CD14-positive monocyte (primary cell): Measurements from ENCODE around the gene CNNM4. TPM values are rescaled to one million over a fixed set of nuclear protein-coding genes. Genes with fewer than 3 reads are reported as not detected.
A peak's percentile ranks its signal among the peaks of the same experiment; 100 is the strongest.

Source experiments
- DNase-seq, 3 donors: peaks; one replicate each; pipeline ENCODE4 v3.0.0-alpha.2; 2011 to 2022
- H2AFZ ChIP-seq: 2 replicates; pipeline ENCODE4 v1.6.0; 2012; ENCODE audit warnings: mild to moderate bottlenecking, low read depth, low read length, inconsistent platforms; ENCODE audit not compliant: insufficient read depth, poor library complexity, severe bottlenecking
- H3K27ac ChIP-seq, 2 donors: 1 replicate in 1 of 2; 2 replicates in 1 of 2; pipeline ENCODE4 v1.5.1; 2012 to 2013; ENCODE audit warnings: low read length in 2 of 2, control low read depth in 1 of 2, inconsistent platforms in 1 of 2, low read depth in 1 of 2, mild to moderate bottlenecking in 1 of 2
- H3K27me3 ChIP-seq, 2 donors: one replicate each; pipeline versions ENCODE4 v1.6.0 to v1.6.1; 2011 to 2013; ENCODE audit warnings: low read length in 2 of 2; ENCODE audit not compliant: control insufficient read depth in 2 of 2, insufficient read depth in 2 of 2
- H3K36me3 ChIP-seq, 2 donors: replicated peaks in 1 of 2; 1 replicate in 1 of 2; 2 replicates in 1 of 2; pipeline versions ENCODE4 v1.5.1 to v1.6.1; 2012 to 2013; ENCODE audit warnings: low read length in 2 of 2, control low read depth in 1 of 2, inconsistent platforms in 1 of 2, mild to moderate bottlenecking in 1 of 2; ENCODE audit not compliant: insufficient read depth in 2 of 2, control insufficient read depth in 1 of 2
- H3K4me1 ChIP-seq, 2 donors: 1 replicate in 1 of 2; 2 replicates in 1 of 2; pipeline versions ENCODE4 v1.5.1 to v1.6.1; 2012 to 2013; ENCODE audit warnings: low read length in 2 of 2, control low read depth in 1 of 2, inconsistent platforms in 1 of 2, mild to moderate bottlenecking in 1 of 2, moderate library complexity in 1 of 2; ENCODE audit not compliant: insufficient read depth in 2 of 2, control insufficient read depth in 1 of 2
- H3K4me2 ChIP-seq: replicated peaks from 2 replicates; pipeline ENCODE3; 2012; ENCODE audit warnings: low read length, moderate library complexity, mild to moderate bottlenecking; ENCODE audit not compliant: poor library complexity, severe bottlenecking; ENCODE audit errors: extremely low read depth
- H3K4me3 ChIP-seq, 3 experiments: fragments of 200-600 bp in 1 of 3; sonication (generic) in 1 of 3; replicated peaks in 1 of 3; 1 replicate in 2 of 3; 2 replicates in 1 of 3; pipeline ENCODE4 v1.5.1; 2011 to 2013; ENCODE audit warnings: low read length in 3 of 3, mild to moderate bottlenecking in 3 of 3, control low read depth in 2 of 3, low read depth in 2 of 3, inconsistent platforms in 1 of 3, moderate library complexity in 1 of 3
- H3K79me2 ChIP-seq: 2 replicates; pipeline ENCODE4 v1.6.0; 2012; ENCODE audit warnings: mild to moderate bottlenecking, control low read depth, inconsistent platforms, low read length, moderate library complexity; ENCODE audit not compliant: insufficient read depth
- H3K9ac ChIP-seq: 2 replicates; pipeline ENCODE4 v1.6.0; 2017; ENCODE audit warnings: low read length, mild to moderate bottlenecking; ENCODE audit not compliant: insufficient read depth, poor library complexity, severe bottlenecking
- H3K9me3 ChIP-seq, 2 donors: replicated peaks in 1 of 2; 1 replicate in 1 of 2; 2 replicates in 1 of 2; pipeline versions ENCODE4 v1.5.1 to v1.6.1; 2012 to 2013; ENCODE audit warnings: low read length in 2 of 2, control low read depth in 1 of 2; ENCODE audit not compliant: control insufficient read depth in 1 of 2, insufficient read depth in 1 of 2
- H4K20me1 ChIP-seq: 2 replicates; pipeline ENCODE4 v1.6.0; 2012; ENCODE audit warnings: mild to moderate bottlenecking, low read length, control low read depth, moderate library complexity; ENCODE audit not compliant: insufficient read depth
- H3K27ac Mint-ChIP-seq, 7 donors: one replicate each; pipeline ENCODE4 v1.8.0; 2020; ENCODE audit warnings: mild to moderate bottlenecking in 7 of 7, mixed read lengths in 7 of 7, moderate library complexity in 6 of 7, inconsistent platforms in 2 of 7
- H3K27me3 Mint-ChIP-seq, 3 donors: one replicate each; pipeline ENCODE4 v1.8.0; 2021 to 2022; ENCODE audit warnings: low read depth in 3 of 3, mild to moderate bottlenecking in 3 of 3, mixed read lengths in 3 of 3, moderate library complexity in 3 of 3, inconsistent platforms in 1 of 3
- H3K36me3 Mint-ChIP-seq, 2 donors: one replicate each; pipeline ENCODE4 v1.8.0; 2020; ENCODE audit warnings: mixed read lengths in 2 of 2, inconsistent platforms in 1 of 2, mild to moderate bottlenecking in 1 of 2
- H3K4me1 Mint-ChIP-seq: one replicate; pipeline ENCODE4 v1.8.0; 2020; ENCODE audit warnings: mild to moderate bottlenecking, mixed read lengths
- H3K4me3 Mint-ChIP-seq, 2 donors: one replicate each; pipeline ENCODE4 v1.8.0; 2020; ENCODE audit warnings: mild to moderate bottlenecking in 2 of 2, mixed read lengths in 2 of 2, moderate library complexity in 1 of 2
- H3K9me3 Mint-ChIP-seq, 7 donors: one replicate each; pipeline ENCODE4 v1.8.0; 2020 to 2022; ENCODE audit warnings: mixed read lengths in 7 of 7, mild to moderate bottlenecking in 6 of 7, moderate library complexity in 6 of 7, inconsistent platforms in 2 of 7
- CTCF ChIP-seq: fragments of 200-600 bp; IDR thresholded peaks from one replicate; pipeline ENCODE4 v1.8.0; 2022; ENCODE audit warnings: antibody characterized with exemption, mild to moderate bottlenecking
- WGBS: methylation state at CpG from one replicate; pipeline ENCODE4 v1.1.5; 2013; ENCODE audit warnings: missing lambda C conversion rate; ENCODE audit not compliant: insufficient coverage; 5-methylcytosine and 5-hydroxymethylcytosine counted together
- intact Hi-C, 2 donors: fragments of 100-400 bp; cut with micrococcal nuclease; formaldehyde crosslinking; loops; one replicate each; pipeline versions ENCODE4 v1.15.0 to v1.15.1; 2023
- polyA plus RNA-seq, 3 donors: library from polyadenylated mRNA; depleted of rRNA in 1 of 3; unstranded in 2 of 3; stranded (reverse) in 1 of 3; fragments of 300-500 nt in 2 of 3; fragments of >200 nt in 1 of 3; fragmentation: Illumina TruSeq in 2 of 3; gene quantifications; 1 replicate in 2 of 3; 2 replicates in 1 of 3; pipeline ENCODE4 v1.2.3, GENCODE V29; 2012 to 2021

The CNNM4 gene
- polyA plus RNA-seq, 3 donors, result 2.3 to 8.3 (median 2.6) TPM

- H3K27me3 ChIP-seq, result no peaks in the 10 kb centered on the region
- no peak overlapping the region for H2AFZ ChIP-seq
Observed at GRCh38 chr2:96733931-96734330, 26.8 kb upstream of the CNNM4 start.

GRCh38 chr2:96734880-96735583, 25.7 kb upstream of the CNNM4 start:
- no peak overlapping the region for H3K4me3 Mint-ChIP-seq
- no peaks in the 10 kb centered on the region for H3K27me3 ChIP-seq
- no peaks in the 10 kb centered on the region for H4K20me1 ChIP-seq
- no peaks in the 10 kb centered on the region for H3K9me3 ChIP-seq
- H3K79me2 ChIP-seq, result peaks cover 14% of the 10 kb centered on the region
- TF ChIP-seq CTCF, result no peak
- peaks cover 0 to 4% (median 0%) of the 10 kb centered on the region in 7 donors for H3K9me3 Mint-ChIP-seq
- intact Hi-C loops, result loop anchor here in 1 of 2 donors (10.0 kb wide), 1 partner anchor 100 kb away; the partner anchor contains the start of gene KANSL3
- no peak overlapping the region for H3K27ac ChIP-seq
- H3K4me3 ChIP-seq, result no peak overlapping the region
- peaks cover 50 to 65% of the 10 kb centered on the region in 2 donors for H3K36me3 Mint-ChIP-seq
- WGBS, result 100% methylated on average over 6 of the region's 8 CpGs
- H3K4me2 ChIP-seq, result no peak overlapping the region
- no peak for DNase-seq
- peaks cover 0 to 1% (median 0%) of the 10 kb centered on the region in 3 donors for H3K27me3 Mint-ChIP-seq
- H3K27ac Mint-ChIP-seq, result peak overlapping the region in 2 of 7 donors; percentile 27 to 40
- H3K36me3 ChIP-seq, result peaks cover 55 to 76% of the 10 kb centered on the region in 2 donors
- no peak overlapping the region for H2AFZ ChIP-seq
- H3K4me1 Mint-ChIP-seq, result peaks cover 21% of the 10 kb centered on the region
- H3K9ac ChIP-seq, result no peak overlapping the region
- H3K4me1 ChIP-seq, result peaks cover 17 to 19% of the 10 kb centered on the region in 2 donors

More at GRCh38 chr2:96733931-96734330, 26.8 kb upstream of the CNNM4 start:
- H3K79me2 ChIP-seq, result peaks cover 7% of the 10 kb centered on the region
- H3K27me3 Mint-ChIP-seq, result peaks cover 0 to 1% (median 0%) of the 10 kb centered on the region in 3 donors
- H4K20me1 ChIP-seq, result no peaks in the 10 kb centered on the region
- 100% methylated on average over 1 of the region's 3 CpGs for WGBS
- H3K9ac ChIP-seq, result no peak overlapping the region
- peaks cover 62 to 76% of the 10 kb centered on the region in 2 donors for H3K36me3 ChIP-seq
- peaks cover 57 to 74% of the 10 kb centered on the region in 2 donors for H3K36me3 Mint-ChIP-seq
- H3K4me2 ChIP-seq, result no peak overlapping the region
- intact Hi-C loops, result loop anchor here in 1 of 2 donors (10.0 kb wide), 1 partner anchor 99 kb away; the partner anchor contains the start of gene KANSL3
- H3K4me3 Mint-ChIP-seq, result no peak overlapping the region
- no peak for TF ChIP-seq CTCF
- H3K9me3 Mint-ChIP-seq, result no peaks in the 10 kb centered on the region
- H3K4me1 Mint-ChIP-seq, result peaks cover 11% of the 10 kb centered on the region
- H3K4me3 ChIP-seq, result no peak overlapping the region
- H3K27ac ChIP-seq, result no peak overlapping the region
- H3K4me1 ChIP-seq, result peaks cover 10 to 12% of the 10 kb centered on the region in 2 donors
- H3K9me3 ChIP-seq, result no peaks in the 10 kb centered on the region
- DNase-seq, result no peak
- no peak overlapping the region for H3K27ac Mint-ChIP-seq
